Cardiac atrium fibroblast (primary cell): ENCODE measurements around the gene PGAP1. TPM values are rescaled to one million over a fixed set of nuclear protein-coding genes. Genes with fewer than 3 reads are reported as not detected.

Source experiments
- total RNA-seq: library from RNA; depleted of rRNA; stranded (reverse); fragments of >200 nt; gene quantifications from 2 replicates; pipeline ENCODE4 v1.2.3, GENCODE V29; 2015

PGAP1 gene
- total RNA-seq: 2.5 and 4.2 TPM in 2 replicates

GRCh38 chr2:196926562-196927375, at the start of gene PGAP1:
TSS of gene PGAP1 (minus strand) at chr2:196926707. CDS start at chr2:196926616, 91 bp downstream.

GRCh38 chr2:196809260-196809659, 117.2 kb downstream of the PGAP1 start, which contains the start of gene C2orf66:
TSS of gene C2orf66 (minus strand) at chr2:196809355. CDS start at chr2:196809336, 19 bp downstream.

Other genes starting within 250 kb of the PGAP1 start
- gene GTF3C3, start 127.0 kb downstream of the PGAP1 start, total RNA-seq: 16.1 and 20.6 TPM in 2 replicates
- not detected in 2 replicates for gene C2orf66, start 117.4 kb downstream of the PGAP1 start, total RNA-seq